ENCODE results near the gene CD6. TPM values are rescaled to one million over a fixed set of nuclear protein-coding genes. Genes with fewer than 3 reads are reported as not detected.

Gene CD6
- total and polyA plus RNA-seq, 2 donors (not counting 3 experiments of a cell fraction or from before 2014, with no cell fraction given), result not detected

DNA sequence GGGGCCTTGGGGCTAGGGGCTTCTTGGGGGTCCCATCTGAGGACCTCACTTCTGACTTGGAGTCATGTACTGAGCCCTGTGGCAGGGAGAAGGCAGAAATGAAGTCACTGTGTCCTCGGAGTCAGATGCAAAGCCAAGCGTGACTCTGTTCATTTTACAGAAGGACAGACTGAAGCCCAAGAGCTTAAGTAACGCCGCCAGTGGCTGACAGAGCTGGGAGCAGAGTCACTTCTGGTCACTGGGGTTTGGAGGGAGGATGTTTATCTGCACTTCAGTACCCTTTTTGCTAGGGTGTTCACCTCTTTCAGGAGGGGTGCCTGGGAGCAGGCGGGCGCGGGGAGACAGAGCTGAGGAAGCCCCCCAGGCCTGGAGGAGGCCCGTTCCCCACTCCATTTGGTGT, 10.7 kb downstream of the CD6 start:
- BruUV-seq (replicated peaks), result no TSS peak
- H3K79me2 ChIP-seq (ENCODE audit: control insufficient read depth, insufficient read depth, low read length), result no peaks in the 10 kb centered on the region
- POLR2A ChIA-PET, result no interaction called here
- DNase-seq (ENCODE audit: low read depth, low spot score) (no peak), FAIRE-seq (no peak)
- no peak overlapping the region for H3K9ac ChIP-seq (replicated peaks; ENCODE audit: extremely low read depth, insufficient read depth, low read length)
- dilution Hi-C loops (cut with MboI; ENCODE audit: extremely low pct_ligation_motif_present, low sequenced_read_pairs) (no loop called here), intact Hi-C loops (cut with micrococcal nuclease) (no loop called here)
- peaks cover 0 to 3% of the 10 kb centered on the region in 2 experiments for H3K27me3 ChIP-seq (ENCODE audit: control insufficient read depth in 2 of 2, insufficient read depth in 2 of 2, low read length in 2 of 2)
- no peak overlapping the region for H3K27ac ChIP-seq (ENCODE audit: insufficient read depth, low read depth, low read length)
- TF ChIP-seq GATA2 (IDR thresholded peaks at IDR 0.05; ENCODE audit: insufficient read depth, insufficient read length, low read depth, low read length), result no peak
- TF ChIP-seq FOS (IDR thresholded peaks at IDR 0.05; ENCODE audit: borderline replicate concordance, insufficient read depth, low read length), result no peak
- TF ChIP-seq MYC (IDR thresholded peaks at IDR 0.05; ENCODE audit: low read depth, low read length), result no peak
- no peak for TF ChIP-seq EZH2 (IDR thresholded peaks at IDR 0.05; ENCODE audit: borderline replicate concordance, low read depth, low read length, severe bottlenecking)
- TF ChIP-seq, protein P1, sequence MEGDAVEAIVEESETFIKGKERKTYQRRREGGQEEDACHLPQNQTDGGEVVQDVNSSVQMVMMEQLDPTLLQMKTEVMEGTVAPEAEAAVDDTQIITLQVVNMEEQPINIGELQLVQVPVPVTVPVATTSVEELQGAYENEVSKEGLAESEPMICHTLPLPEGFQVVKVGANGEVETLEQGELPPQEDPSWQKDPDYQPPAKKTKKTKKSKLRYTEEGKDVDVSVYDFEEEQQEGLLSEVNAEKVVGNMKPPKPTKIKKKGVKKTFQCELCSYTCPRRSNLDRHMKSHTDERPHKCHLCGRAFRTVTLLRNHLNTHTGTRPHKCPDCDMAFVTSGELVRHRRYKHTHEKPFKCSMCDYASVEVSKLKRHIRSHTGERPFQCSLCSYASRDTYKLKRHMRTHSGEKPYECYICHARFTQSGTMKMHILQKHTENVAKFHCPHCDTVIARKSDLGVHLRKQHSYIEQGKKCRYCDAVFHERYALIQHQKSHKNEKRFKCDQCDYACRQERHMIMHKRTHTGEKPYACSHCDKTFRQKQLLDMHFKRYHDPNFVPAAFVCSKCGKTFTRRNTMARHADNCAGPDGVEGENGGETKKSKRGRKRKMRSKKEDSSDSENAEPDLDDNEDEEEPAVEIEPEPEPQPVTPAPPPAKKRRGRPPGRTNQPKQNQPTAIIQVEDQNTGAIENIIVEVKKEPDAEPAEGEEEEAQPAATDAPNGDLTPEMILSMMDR (IDR thresholded peaks at IDR 0.05; ENCODE audit: extremely low read depth in 1 of 2, insufficient read depth in 1 of 2, low read depth in 1 of 2, low read length in 2 of 2), result no peak
- TF ChIP-seq POLR2A (IDR thresholded peaks at IDR 0.05; ENCODE audit: low read depth, low read length), result no peak
- TF ChIP-seq JUN (IDR thresholded peaks at IDR 0.05; ENCODE audit: borderline replicate concordance, insufficient read depth, insufficient read length, low read depth), result no peak
- H3K9me3 ChIP-seq (replicated peaks; ENCODE audit: control insufficient read depth, insufficient read depth, low read length), result no peaks in the 10 kb centered on the region
- no peaks in the 10 kb centered on the region for H3K4me1 ChIP-seq (ENCODE audit: control insufficient read depth, extremely low read depth, insufficient read depth, low read length)
- no peaks in the 10 kb centered on the region for H4K20me1 ChIP-seq (replicated peaks; ENCODE audit: control insufficient read depth, extremely low read depth, insufficient read depth, low read length)
- no peak overlapping the region for H3K4me3 ChIP-seq (replicated peaks in 1 of 3; ENCODE audit: insufficient read depth in 1 of 3, low read depth in 1 of 3, low read length in 3 of 3)
- H3K9me1 ChIP-seq (replicated peaks; ENCODE audit: control insufficient read depth, extremely low read depth, insufficient read depth, low read length), result no peaks in the 10 kb centered on the region
- no peak overlapping the region for H3K4me2 ChIP-seq (ENCODE audit: insufficient read depth, low read length)
- CTCF ChIA-PET, result interaction anchor here (1.2 kb wide), 1 partner anchor 12 kb away, joined by 3 read pairs; no protein-coding TSS in a partner anchor
- no peaks in the 10 kb centered on the region for H3K36me3 ChIP-seq (ENCODE audit: control insufficient read depth in 2 of 2, extremely low read depth in 1 of 2, insufficient read depth in 2 of 2, low read length in 2 of 2)
- H2AFZ ChIP-seq (ENCODE audit: low read depth, low read length), result no peak overlapping the region
